ENCODE results near the gene RAMP1.

Gene RAMP1

DNA sequence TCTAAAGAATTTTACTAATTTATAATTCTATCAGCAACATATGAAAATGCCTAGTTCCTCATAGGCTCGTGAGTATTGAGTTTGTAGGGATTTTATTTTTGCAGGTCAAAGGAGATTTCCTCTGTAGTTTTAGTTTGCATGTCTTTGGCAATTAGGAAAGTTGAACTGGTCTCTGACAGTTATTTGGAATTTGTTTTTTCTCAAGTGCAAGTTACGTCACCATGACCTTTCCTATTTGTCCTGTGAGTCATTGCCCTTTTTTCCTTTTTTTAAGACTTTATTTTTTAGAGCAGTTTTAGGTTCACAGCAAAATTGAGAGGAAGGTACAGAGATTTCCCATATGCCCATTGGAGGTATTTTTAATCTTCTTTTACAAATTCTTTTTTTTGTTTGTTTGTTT, 29.0 kb downstream of the RAMP1 start:
- intact Hi-C loops (cut with DNase I; ENCODE audit: low total_unique reads), result no loop called here
- peak overlapping the region; percentile 94 to 99 for H3K27ac ChIP-seq
- H3K27me3 ChIP-seq, result no peaks in the 10 kb centered on the region
- TF ChIP-seq, protein P1, sequence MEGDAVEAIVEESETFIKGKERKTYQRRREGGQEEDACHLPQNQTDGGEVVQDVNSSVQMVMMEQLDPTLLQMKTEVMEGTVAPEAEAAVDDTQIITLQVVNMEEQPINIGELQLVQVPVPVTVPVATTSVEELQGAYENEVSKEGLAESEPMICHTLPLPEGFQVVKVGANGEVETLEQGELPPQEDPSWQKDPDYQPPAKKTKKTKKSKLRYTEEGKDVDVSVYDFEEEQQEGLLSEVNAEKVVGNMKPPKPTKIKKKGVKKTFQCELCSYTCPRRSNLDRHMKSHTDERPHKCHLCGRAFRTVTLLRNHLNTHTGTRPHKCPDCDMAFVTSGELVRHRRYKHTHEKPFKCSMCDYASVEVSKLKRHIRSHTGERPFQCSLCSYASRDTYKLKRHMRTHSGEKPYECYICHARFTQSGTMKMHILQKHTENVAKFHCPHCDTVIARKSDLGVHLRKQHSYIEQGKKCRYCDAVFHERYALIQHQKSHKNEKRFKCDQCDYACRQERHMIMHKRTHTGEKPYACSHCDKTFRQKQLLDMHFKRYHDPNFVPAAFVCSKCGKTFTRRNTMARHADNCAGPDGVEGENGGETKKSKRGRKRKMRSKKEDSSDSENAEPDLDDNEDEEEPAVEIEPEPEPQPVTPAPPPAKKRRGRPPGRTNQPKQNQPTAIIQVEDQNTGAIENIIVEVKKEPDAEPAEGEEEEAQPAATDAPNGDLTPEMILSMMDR (IDR thresholded peaks at IDR 0.05), result no peak
- no peak overlapping the region for H3K4me3 ChIP-seq
- H3K9me3 ChIP-seq, result no peaks in the 10 kb centered on the region
- DNase-seq, result no peak
- peaks cover 0 to under 1% (median 0%) of the 10 kb centered on the region in 3 donors for H3K36me3 ChIP-seq
- H3K4me1 ChIP-seq, result peaks cover 0 to 87% (median 41%) of the 10 kb centered on the region in 4 donors

DNA sequence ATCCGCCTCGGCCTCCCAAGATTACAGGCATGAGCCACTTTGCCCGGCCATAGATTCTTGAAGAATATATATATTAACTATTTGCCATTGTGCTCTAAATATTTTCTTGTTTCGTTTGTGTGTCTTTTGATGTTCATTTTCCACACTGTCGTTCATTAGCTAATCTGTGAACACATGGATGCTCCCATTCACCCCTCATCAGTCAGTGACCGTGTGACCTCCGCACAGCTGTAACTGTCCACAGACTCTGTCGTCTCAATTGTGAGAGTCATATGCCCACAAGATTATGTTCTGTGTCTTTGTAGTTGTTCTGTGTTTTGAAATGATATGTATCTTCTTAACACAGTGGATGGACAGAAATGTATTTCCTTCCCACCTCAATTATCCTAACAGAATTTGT, 29.6 kb downstream of the RAMP1 start:
- H3K4me3 ChIP-seq, result no peak overlapping the region
- DNase-seq, result no peak
- intact Hi-C loops (cut with DNase I; ENCODE audit: low total_unique reads), result no loop called here
- peak overlapping the region; percentile 94 to 99 for H3K27ac ChIP-seq
- TF ChIP-seq, protein P1 (IDR thresholded peaks at IDR 0.05), result no peak
- H3K9me3 ChIP-seq, result no peaks in the 10 kb centered on the region
- H3K27me3 ChIP-seq, result no peaks in the 10 kb centered on the region
- H3K4me1 ChIP-seq, result peaks cover 0 to 93% (median 41%) of the 10 kb centered on the region in 4 donors
- no peaks in the 10 kb centered on the region for H3K36me3 ChIP-seq

DNA sequence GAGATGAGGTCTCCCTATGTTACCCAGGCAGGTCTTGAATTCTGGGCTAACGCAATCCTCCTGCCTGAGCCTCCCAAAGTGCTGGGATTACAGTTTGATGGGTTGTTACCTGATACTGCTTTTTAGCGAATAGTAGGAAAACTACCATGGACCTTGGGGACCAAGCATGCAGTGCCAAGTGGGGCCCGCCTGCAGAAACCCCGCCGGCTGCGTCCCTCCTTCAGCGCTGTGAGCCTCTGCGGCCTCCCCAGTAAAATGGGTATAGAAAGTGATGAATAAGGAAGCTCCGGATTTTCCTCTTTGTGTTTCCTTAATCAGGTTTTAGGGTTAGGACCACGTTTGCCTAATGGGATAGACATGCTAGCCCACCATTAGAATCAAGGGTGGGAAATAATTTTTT, 30.4 kb downstream of the RAMP1 start:
- H3K9me3 ChIP-seq, result no peaks in the 10 kb centered on the region
- H3K36me3 ChIP-seq, result no peaks in the 10 kb centered on the region
- DNase-seq, result peak in 1 of 2 donors; percentile 37
- no peaks in the 10 kb centered on the region for H3K27me3 ChIP-seq
- no peak overlapping the region for H3K4me3 ChIP-seq
- intact Hi-C loops (cut with DNase I; ENCODE audit: low total_unique reads), result loop anchor here (10.0 kb wide), 1 partner anchor 185 kb away; no protein-coding TSS in a partner anchor
- H3K27ac ChIP-seq, result peak overlapping the region; percentile 94 to 99
- peaks cover 0 to 96% (median 47%) of the 10 kb centered on the region in 4 donors for H3K4me1 ChIP-seq
- TF ChIP-seq, protein P1 (IDR thresholded peaks at IDR 0.05), result no peak

DNA sequence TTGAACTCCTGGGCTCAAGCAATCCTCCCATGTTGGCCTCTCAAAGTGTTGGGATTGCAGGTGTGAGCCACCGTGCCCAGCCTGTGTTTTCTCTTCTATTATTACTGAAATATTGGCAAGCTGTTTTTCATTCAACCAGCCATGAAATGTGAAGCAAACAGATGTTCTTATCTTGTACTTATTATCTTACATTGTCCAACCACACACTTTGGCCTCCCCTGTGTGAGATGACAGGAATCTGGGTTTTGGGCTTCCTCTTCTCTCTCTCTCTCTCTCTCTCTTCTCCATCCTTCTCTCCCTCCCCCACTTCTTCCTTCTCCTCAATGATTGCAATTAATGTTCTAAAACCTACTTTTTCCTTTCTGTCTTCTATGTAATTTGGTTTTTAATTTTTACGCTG, 33.1 kb downstream of the RAMP1 start:
- DNase-seq, result no peak

DNA sequence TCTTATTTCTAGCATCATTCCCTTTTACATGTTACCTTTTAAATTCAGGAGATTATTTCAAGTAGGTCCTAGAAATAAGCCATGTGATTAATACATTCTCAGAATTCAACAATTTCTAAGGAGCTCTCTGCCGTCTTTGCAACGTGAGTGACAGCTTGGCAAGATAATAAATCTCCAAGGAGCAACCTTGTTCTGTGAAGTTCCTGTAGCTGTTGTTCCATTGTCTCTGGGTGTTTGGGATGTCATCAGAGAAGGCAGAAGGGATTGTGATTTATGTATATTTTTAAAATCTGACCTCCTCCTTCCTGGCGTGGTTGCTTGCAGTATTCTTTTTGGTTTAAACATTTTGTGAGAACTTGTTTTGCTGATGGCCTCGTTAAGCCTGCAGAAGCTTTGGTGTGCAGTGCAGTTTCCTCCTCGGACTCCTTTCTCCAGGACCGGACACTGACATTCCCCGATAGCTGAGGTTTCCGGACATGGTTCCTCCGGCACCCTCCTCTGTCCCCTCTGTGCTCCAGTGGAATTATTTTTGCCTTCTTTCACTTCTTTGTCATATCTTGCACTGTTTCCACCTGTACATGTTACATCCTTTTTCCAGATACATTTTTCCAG, 33.7 kb downstream of the RAMP1 start:
- intact Hi-C loops (cut with DNase I; ENCODE audit: low total_unique reads), result loop anchor here (10.0 kb wide), 1 partner anchor 188 kb away; no protein-coding TSS in a partner anchor
- H3K9me3 ChIP-seq, result no peaks in the 10 kb centered on the region
- peaks cover 0 to 96% (median 51%) of the 10 kb centered on the region in 4 donors for H3K4me1 ChIP-seq
- H3K27me3 ChIP-seq, result no peaks in the 10 kb centered on the region
- no peak overlapping the region for H3K4me3 ChIP-seq
- H3K36me3 ChIP-seq, result no peaks in the 10 kb centered on the region
- H3K27ac ChIP-seq, result peak overlapping the region; percentile 94 to 99
- TF ChIP-seq, protein P1 (IDR thresholded peaks at IDR 0.05), result no peak
- peak in 1 of 2 donors; percentile 46 for DNase-seq

More for the DNA sequence above, 33.1 kb downstream of the RAMP1 start:
- H3K4me1 ChIP-seq, result peaks cover 0 to 96% (median 52%) of the 10 kb centered on the region in 4 donors
- no peak overlapping the region for H3K4me3 ChIP-seq
- intact Hi-C loops (cut with DNase I; ENCODE audit: low total_unique reads), result loop anchor here (10.0 kb wide), 1 partner anchor 188 kb away; no protein-coding TSS in a partner anchor
- no peaks in the 10 kb centered on the region for H3K27me3 ChIP-seq
- no peaks in the 10 kb centered on the region for H3K36me3 ChIP-seq
- H3K9me3 ChIP-seq, result no peaks in the 10 kb centered on the region
- TF ChIP-seq, protein P1 (IDR thresholded peaks at IDR 0.05), result no peak
- H3K27ac ChIP-seq, result peak overlapping the region; percentile 94 to 99
